OCI-LY1 (cell line): ENCODE measurements around the gene PDE6G.

Source experiments
- H2AFZ ChIP-seq: fragments of 200-600 bp; sonication (generic), shearing (Covaris generic); 2 replicates; pipeline ENCODE4 v1.6.0; 2014; ENCODE audit warnings: antibody characterized with exemption, mild to moderate bottlenecking, low read length
- H3F3A ChIP-seq: fragments of 200-600 bp; sonication (generic), shearing (Covaris generic); 2 replicates; pipeline ENCODE4 v1.6.0; 2014; ENCODE audit warnings: mild to moderate bottlenecking, antibody characterized with exemption, low read length, moderate library complexity; ENCODE audit not compliant: insufficient read depth
- H3K27ac ChIP-seq: fragments of 200-600 bp; sonication (generic); 2 replicates; pipeline ENCODE4 v1.5.1; 2014; ENCODE audit warnings: low read length, mixed run types, mild to moderate bottlenecking, low read depth; ENCODE audit not compliant: poor library complexity, severe bottlenecking
- H3K27me3 ChIP-seq: fragments of 200-600 bp; sonication (generic); 2 replicates; pipeline ENCODE4 v1.6.0; 2014; ENCODE audit warnings: antibody characterized with exemption, mild to moderate bottlenecking, low read length, moderate library complexity; ENCODE audit not compliant: insufficient read depth
- H3K36me3 ChIP-seq: fragments of 200-600 bp; sonication (generic); 2 replicates; pipeline ENCODE4 v1.6.1; 2014; ENCODE audit warnings: mild to moderate bottlenecking, antibody characterized with exemption, low read length, moderate library complexity, mixed read lengths; ENCODE audit not compliant: insufficient read depth
- H3K4me1 ChIP-seq: fragments of 200-600 bp; sonication (generic); 2 replicates; pipeline ENCODE4 v1.5.1; 2014; ENCODE audit warnings: mild to moderate bottlenecking, low read length, moderate library complexity; ENCODE audit not compliant: insufficient read depth, severe bottlenecking
- H3K4me2 ChIP-seq: fragments of 200-600 bp; sonication (generic), shearing (Covaris generic); 2 replicates; pipeline ENCODE4 v1.6.1; 2014; ENCODE audit warnings: low read length
- H3K4me3 ChIP-seq: fragments of 200-600 bp; sonication (generic); 2 replicates; pipeline ENCODE4 v1.5.1; 2014; ENCODE audit warnings: low read length, low read depth, mild to moderate bottlenecking, mixed read lengths; ENCODE audit not compliant: poor library complexity, severe bottlenecking
- H3K79me2 ChIP-seq: fragments of 200-600 bp; shearing (Covaris generic); 2 replicates; pipeline ENCODE4 v1.6.1; 2016; ENCODE audit warnings: mixed run types, low read length, mixed read lengths; ENCODE audit not compliant: insufficient read depth
- H3K9ac ChIP-seq: fragments of 200-600 bp; sonication (generic), shearing (Covaris generic); 2 replicates; pipeline ENCODE4 v1.6.1; 2014; ENCODE audit warnings: mild to moderate bottlenecking, low read length, mixed read lengths
- H3K9me2 ChIP-seq: fragments of 200-600 bp; sonication (generic), shearing (Covaris generic); 2 replicates; pipeline ENCODE4 v1.6.1; 2014; ENCODE audit warnings: low read depth, mild to moderate bottlenecking, low read length, mixed read lengths
- H3K9me3 ChIP-seq: fragments of 200-600 bp; shearing (Covaris generic); 2 replicates; pipeline ENCODE4 v1.6.1; 2014; ENCODE audit warnings: low read length, mixed read lengths
- H4K20me1 ChIP-seq: fragments of 200-600 bp; sonication (generic), shearing (Covaris generic); 2 replicates; pipeline ENCODE4 v1.6.0; 2016; ENCODE audit warnings: mild to moderate bottlenecking, low read length; ENCODE audit not compliant: insufficient read depth
- CTCF ChIP-seq: fragments of 200-600 bp; sonication (generic), shearing (Covaris generic); IDR thresholded peaks from 2 replicates; pipeline ENCODE4 v1.5.1; 2017; ENCODE audit warnings: mild to moderate bottlenecking, antibody characterized with exemption, low read length, moderate library complexity, mixed read lengths
- EZH2 ChIP-seq: fragments of 200-600 bp; sonication (generic), shearing (Covaris generic); IDR thresholded peaks from 2 replicates; pipeline ENCODE4 v1.8.0; 2017; ENCODE audit warnings: borderline replicate concordance, mixed run types, mild to moderate bottlenecking, antibody characterized with exemption, low read length, moderate library complexity, mixed read lengths

PDE6G gene

DNA sequence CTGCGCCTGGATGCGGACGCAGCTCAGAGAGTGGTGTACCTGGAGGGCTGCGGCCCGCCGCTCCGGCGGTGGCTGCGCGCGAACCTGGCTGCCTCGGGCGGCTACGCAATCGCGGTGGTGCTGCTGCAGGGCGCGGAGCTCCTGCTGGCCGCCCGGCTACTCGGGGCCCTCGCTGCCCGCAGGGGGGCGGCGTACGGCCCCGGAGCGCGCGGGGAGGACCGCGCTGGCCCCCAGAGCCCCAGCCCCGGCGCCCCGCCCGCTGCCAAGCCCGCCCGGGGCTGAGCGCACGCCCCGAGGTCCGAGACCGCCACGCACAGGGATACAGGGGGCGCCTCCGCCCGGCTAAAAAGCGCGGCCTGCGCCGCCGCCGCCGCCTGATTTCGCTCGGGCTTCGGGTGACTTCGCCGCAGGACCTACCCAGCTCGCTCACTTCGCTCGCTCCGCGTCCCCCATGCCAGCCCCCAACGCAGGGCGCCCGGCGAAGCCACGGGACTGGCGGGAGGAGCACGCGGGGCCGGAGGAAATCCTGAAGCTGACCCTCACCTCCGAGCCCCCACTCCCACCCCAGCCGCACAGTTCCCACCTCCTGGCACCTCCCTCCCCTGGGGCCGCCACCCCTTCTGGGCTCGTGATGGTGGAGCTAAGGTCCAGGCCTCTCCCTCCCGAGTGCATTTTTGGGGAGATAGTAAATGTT is 8.2 kb downstream of the PDE6G start:
- H3K9me3 ChIP-seq = no peaks in the 10 kb centered on the region
- H3K27me3 ChIP-seq = peaks cover 20% of the 10 kb centered on the region
- no peak overlapping the region for H3K27ac ChIP-seq
- H3K79me2 ChIP-seq = no peaks in the 10 kb centered on the region
- no peak for TF ChIP-seq EZH2
- no peak for TF ChIP-seq CTCF
- H4K20me1 ChIP-seq = no peaks in the 10 kb centered on the region
- H3K4me2 ChIP-seq = no peak overlapping the region
- no peak overlapping the region for H2AFZ ChIP-seq
- H3K9me2 ChIP-seq = no peaks in the 10 kb centered on the region
- no peak overlapping the region for H3K9ac ChIP-seq
- no peaks in the 10 kb centered on the region; the same call in 1 of the 2 replicates for H3K36me3 ChIP-seq
- no peaks in the 10 kb centered on the region for H3F3A ChIP-seq
- peaks cover 6% of the 10 kb centered on the region for H3K4me1 ChIP-seq
- H3K4me3 ChIP-seq = no peak overlapping the region

- H3K36me3 ChIP-seq = no peaks in the 10 kb centered on the region; the same call in 1 of the 2 replicates
- no peak overlapping the region for H3K4me3 ChIP-seq
- no peak overlapping the region for H2AFZ ChIP-seq
- no peaks in the 10 kb centered on the region for H3K79me2 ChIP-seq
- no peak overlapping the region for H3K4me2 ChIP-seq
- H3K9me3 ChIP-seq = no peaks in the 10 kb centered on the region
- no peaks in the 10 kb centered on the region for H3K9me2 ChIP-seq
- H3K27ac ChIP-seq = no peak overlapping the region
- TF ChIP-seq EZH2 = no peak
- TF ChIP-seq CTCF = no peak
- no peak overlapping the region for H3K9ac ChIP-seq
- peaks cover 20% of the 10 kb centered on the region for H3K27me3 ChIP-seq
- H4K20me1 ChIP-seq = no peaks in the 10 kb centered on the region
- no peaks in the 10 kb centered on the region for H3F3A ChIP-seq
- peaks cover under 1% of the 10 kb centered on the region for H3K4me1 ChIP-seq
Measured at GRCh38 chr17:81647640-81648012, 8.7 kb downstream of the PDE6G start.

GRCh38 chr17:81646869-81647600 is 9.3 kb downstream of the PDE6G start:
- Histone ChIP-seq H3K27ac (no peak overlapping the region), H3F3A (no peaks in the 10 kb centered on the region), H3K9ac (no peak overlapping the region), H3K27me3 (peaks cover 20% of the 10 kb centered on the region), H3K9me2 (no peaks in the 10 kb centered on the region), H3K4me1 (no peaks in the 10 kb centered on the region), H3K4me3 (no peak overlapping the region), H3K4me2 (no peak overlapping the region), H3K79me2 (no peaks in the 10 kb centered on the region), H3K9me3 (no peaks in the 10 kb centered on the region), H2AFZ (no peak overlapping the region), H3K36me3 (no peaks in the 10 kb centered on the region; the same call in 1 of the 2 replicates), H4K20me1 (no peaks in the 10 kb centered on the region)
- TF ChIP-seq CTCF (no peak), EZH2 (no peak)
